ENCODE measurements around the gene HS3ST4.

HS3ST4 gene

GRCh38 chr16:25894093-25894492 is 202.3 kb downstream of the HS3ST4 start:
- no peak for DNase-seq (ENCODE audit: low read depth in 2 of 2)

DNA sequence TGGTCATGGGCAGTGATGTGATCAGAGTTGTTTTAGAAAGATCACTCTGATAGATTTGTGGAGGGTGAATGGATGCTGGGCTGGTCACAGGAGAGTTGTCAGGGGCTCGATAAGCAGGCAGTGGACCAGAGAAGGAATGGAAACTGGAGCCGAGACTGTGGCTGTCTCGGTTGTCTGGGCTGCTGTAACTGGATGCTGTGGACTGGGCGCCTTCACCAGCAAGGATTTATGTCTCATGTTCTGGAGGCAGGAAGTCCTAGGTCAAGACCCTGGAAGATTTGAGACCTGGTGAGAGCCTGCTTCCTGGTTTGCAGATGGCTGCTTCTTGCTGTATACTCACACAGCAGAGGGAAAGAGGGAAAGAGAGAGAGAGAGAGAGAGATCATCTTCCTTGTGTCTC is 203.6 kb downstream of the HS3ST4 start:
- DNase-seq (ENCODE audit: low read depth in 2 of 2) = no peak

- DNase-seq (ENCODE audit: low read depth in 2 of 2) = no peak
Observed at GRCh38 chr16:25896411-25896810, 204.7 kb downstream of the HS3ST4 start.

- DNase-seq (ENCODE audit: low read depth in 2 of 2) = no peak
Observed at GRCh38 chr16:25897702-25898101, 205.9 kb downstream of the HS3ST4 start.

DNA sequence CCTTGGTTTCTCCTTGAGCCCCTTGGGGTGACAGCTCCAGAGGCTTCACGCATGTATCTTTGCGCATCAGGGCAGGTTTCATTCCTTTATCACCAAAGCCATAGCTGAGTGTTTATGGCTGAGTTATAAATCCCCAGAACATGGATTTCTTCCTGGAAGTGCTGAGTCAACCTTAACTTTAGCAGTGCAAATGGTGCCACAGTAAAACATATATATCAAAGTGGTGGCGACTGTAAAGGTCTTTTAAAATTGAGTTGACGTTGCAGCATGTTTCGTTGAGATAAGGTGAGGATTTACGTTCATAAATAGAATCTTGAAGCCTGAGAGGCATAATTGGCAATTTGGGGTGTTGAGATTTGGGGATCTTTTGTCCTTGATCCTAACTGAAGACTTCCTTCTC is 214.1 kb downstream of the HS3ST4 start:
- no peak for DNase-seq (ENCODE audit: low read depth in 2 of 2)

GRCh38 chr16:25910971-25911370 is 219.2 kb downstream of the HS3ST4 start:
- no peak for DNase-seq (ENCODE audit: low read depth in 2 of 2)

GRCh38 chr16:25912321-25912720 is 220.6 kb downstream of the HS3ST4 start:
- no peak for DNase-seq (ENCODE audit: low read depth in 2 of 2)

- no peak for DNase-seq (ENCODE audit: low read depth in 2 of 2)
Observed at GRCh38 chr16:25914357-25914962, 222.7 kb downstream of the HS3ST4 start.

- no peak for DNase-seq (ENCODE audit: low read depth in 2 of 2)
Observed at GRCh38 chr16:25916037-25916436, 224.3 kb downstream of the HS3ST4 start.

- no peak for DNase-seq (ENCODE audit: low read depth in 2 of 2)
Observed at GRCh38 chr16:25922438-25922837, 230.7 kb downstream of the HS3ST4 start.

DNA sequence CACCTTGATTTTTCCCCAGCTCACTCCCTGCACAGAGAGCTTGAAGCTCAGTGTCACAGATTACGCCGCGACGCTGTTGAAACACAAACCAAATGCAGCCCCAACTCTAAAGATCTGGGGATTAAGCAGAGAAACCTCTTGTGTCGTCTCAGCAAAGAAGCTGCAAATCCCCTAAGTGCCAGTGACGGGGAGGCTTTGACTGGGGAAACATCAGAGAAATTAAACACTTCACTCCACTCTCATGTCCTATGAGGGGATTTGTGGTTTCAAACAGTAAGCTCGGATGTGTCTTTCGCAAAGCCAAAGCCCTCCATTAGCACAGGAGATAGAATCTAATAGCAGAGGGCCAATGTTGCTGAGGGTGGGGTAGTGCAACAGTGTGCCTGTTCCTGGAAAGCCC is 233.7 kb downstream of the HS3ST4 start:
- no peak for DNase-seq (ENCODE audit: low read depth in 2 of 2)

GRCh38 chr16:25931473-25932035 is 239.8 kb downstream of the HS3ST4 start:
- DNase-seq (ENCODE audit: low read depth in 2 of 2) = no peak

DNA sequence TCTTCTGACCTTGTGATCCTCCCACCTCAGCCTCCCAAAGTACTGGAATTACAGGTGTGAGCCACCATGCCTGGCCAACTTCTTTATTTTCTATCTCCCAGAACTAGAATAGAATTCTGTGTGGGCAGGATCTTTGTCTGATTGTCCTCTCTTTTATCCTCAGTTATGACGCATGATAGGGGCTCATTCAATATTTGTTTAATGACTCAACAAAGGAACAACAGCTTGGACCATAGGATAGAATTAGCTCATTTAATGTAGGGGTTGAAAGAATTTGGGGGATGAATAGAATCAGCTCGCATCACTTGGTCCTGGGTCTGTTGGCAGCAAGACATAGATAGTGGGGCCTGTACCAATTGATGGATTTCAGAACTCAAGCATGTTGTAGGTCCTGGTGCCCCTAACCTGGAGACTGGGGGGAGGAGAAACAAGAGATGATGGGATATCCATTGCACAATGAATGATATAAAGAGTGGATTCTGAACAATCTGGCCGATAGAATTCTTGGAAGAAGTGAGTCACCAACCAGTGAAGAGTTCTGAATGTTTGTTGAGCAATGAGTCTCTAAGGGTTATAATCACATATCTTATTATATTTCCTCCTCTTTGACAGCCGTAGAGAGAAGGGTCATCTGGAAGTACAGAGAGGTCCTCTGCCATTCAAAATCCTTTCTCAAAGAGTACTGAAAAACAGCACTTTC is 250.2 kb downstream of the HS3ST4 start:
- DNase-seq (ENCODE audit: low read depth in 2 of 2) = no peak

DNA sequence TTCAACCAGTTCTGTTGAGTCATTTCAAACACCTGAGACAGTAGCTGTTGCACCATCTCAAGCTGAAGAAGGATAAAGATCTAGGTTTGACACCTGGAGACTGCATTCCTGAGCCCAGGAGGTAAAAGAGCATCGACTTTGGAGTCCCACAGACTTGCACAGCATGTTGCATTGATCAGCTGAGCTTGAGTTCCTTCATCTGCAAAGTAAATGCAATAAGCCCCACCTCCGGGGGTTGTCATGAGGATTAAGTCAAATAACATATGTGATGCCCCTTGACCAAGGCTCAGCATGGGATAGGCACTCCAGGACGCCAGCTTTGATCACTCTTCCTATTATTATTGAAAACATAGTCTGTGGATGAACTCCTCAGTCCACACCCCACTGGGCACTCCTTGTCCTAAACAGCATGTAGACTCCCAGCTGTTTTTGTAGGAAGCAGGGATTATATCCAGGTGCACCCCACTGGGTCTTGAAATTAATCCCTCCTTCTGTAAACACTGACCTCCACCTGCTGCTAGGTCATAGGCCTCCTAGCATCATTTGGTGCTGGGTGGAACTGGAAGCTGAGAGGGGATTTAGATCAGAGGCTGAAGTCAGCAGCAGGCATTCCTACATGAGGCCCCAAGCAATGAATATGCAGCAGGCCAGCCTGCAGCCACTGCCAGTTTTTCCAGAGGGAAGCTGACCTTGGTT is 259.0 kb downstream of the HS3ST4 start:
- DNase-seq (ENCODE audit: low read depth in 2 of 2) = no peak

- DNase-seq (ENCODE audit: low read depth in 2 of 2) = no peak
Observed at GRCh38 chr16:25951999-25952398, 260.2 kb downstream of the HS3ST4 start.

DNA sequence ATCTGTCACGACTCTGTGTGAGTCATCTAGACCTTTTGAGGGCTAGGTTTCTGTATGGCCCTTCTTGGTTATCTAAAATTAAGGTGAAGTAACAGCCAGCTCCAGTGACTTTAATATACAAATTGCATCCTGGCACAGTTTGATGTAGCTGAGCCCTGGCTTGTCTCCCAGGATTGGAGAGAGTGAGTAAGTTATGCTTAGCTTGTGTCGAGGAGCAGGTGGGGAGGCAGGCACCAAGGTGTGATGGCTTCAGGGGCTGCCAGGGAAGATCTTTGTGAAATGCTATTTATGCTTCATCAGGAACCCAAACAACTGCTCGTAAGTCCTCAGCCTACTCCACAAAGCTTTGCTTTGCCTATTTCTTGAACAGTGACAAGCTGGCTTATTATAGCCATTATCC is 261.2 kb downstream of the HS3ST4 start:
- DNase-seq (ENCODE audit: low read depth in 2 of 2) = no peak

GRCh38 chr16:25957707-25958106 is 265.9 kb downstream of the HS3ST4 start:
- DNase-seq (ENCODE audit: low read depth in 2 of 2) = no peak

DNA sequence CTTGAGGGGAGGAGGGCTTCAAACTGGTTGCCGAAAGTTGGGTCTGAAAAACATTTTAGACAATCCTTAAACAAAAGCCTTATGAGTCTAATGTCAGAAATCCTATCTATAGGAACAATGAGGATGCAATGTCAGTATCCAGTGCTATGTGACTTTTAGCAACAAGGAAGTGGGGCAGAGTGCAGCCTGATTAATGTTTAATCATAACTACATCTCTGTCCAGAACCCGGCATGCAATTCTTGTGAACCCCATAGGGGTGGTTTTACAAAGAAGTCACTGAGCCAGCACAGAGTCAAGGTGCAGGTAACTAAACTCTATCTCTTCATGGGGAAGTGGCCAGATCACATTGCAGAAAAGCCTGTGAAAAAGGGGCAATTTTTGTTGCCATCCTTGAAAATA is 267.5 kb downstream of the HS3ST4 start:
- DNase-seq (ENCODE audit: low read depth in 2 of 2) = no peak

DNA sequence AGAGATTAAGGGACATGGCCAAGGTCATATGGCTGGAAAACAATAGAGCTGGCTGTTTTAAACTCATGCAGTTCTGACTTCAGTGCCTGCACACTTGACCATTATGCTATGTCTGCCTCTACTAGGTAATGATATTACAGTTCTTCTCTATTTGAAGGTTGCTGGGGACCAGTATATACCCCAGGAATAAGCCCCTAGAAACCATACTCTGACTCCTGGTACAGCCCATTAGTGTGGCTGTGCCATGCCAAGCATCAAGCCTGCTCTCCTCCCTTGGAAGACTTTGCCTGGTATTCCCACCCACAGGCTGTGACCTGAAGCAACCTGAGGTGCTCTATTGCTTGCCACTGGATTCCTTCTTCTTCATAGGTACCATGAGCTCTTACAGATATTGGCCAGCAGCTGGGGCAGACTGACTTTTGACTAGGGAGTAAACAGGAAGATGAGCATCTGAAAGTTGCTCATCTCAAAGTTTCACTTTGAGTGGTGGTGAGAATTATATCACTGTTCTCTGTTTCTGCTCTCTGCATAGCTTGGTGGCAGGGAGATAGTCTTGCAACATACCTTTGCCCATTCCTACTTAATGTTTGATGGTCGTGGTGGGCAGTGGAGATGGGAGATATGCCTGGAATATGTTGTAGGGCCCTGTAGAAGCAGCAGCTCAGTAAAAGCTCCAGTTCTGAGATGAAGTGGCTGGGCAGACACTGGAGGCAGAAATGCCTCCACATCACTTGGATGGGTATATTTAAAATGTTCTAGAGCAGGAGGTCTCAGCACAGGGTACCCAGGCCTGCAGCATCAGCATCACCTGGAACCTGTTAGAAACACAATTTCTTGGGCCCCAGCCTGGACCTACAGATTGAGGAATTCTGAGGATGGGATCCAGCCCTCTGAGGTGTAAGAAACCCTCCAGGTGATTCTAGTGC is 274.7 kb downstream of the HS3ST4 start:
- DNase-seq (ENCODE audit: low read depth in 2 of 2) = no peak

DNA sequence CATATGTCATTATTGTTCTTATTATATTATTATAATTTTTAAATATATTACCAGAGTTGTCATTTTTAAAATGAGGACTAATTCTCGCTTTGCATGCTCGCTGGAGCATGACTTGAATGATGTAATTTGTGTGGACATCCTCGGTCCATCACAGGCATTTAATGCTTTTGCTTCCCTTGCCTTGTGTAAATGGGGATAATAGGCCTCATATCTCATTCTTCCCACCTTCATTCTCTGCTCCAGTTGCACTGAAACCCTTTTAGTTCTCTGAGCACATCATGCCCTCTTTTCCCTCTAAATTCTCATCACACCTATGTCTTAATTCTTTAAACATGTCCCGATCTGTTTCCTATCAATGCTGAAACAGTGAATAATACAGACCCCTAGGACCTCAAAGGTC is 285.4 kb downstream of the HS3ST4 start:
- no peak for DNase-seq (ENCODE audit: low read depth in 2 of 2)

- DNase-seq (ENCODE audit: low read depth in 2 of 2) = no peak
Observed at GRCh38 chr16:25978218-25978617, 286.5 kb downstream of the HS3ST4 start.

GRCh38 chr16:25988084-25988483 is 296.3 kb downstream of the HS3ST4 start:
- DNase-seq (ENCODE audit: low read depth in 2 of 2) = no peak

Data from stimulated activated CD4-positive, alpha-beta T cell treated with anti-CD3 and anti-CD28 coated beads, Interleukin-1b, Interleukin-23, amount 100 ng/mL, for 4 hours (primary cell).